Panc1 (cell line): Measurements from ENCODE around the gene YBX1.

Experiments
- TCF7L2 ChIP-seq: IDR thresholded peaks from 2 replicates; pipeline ENCODE4 v1.6.1; 2011; ENCODE audit warnings: mild to moderate bottlenecking, low read depth, low read length, inconsistent platforms
- TF ChIP-seq, protein P1 (sequence below): fragments of 450-650 bp; IDR thresholded peaks from 2 replicates; pipeline ENCODE4 v1.5.1; 2017; ENCODE audit warnings: mild to moderate bottlenecking

DNA sequence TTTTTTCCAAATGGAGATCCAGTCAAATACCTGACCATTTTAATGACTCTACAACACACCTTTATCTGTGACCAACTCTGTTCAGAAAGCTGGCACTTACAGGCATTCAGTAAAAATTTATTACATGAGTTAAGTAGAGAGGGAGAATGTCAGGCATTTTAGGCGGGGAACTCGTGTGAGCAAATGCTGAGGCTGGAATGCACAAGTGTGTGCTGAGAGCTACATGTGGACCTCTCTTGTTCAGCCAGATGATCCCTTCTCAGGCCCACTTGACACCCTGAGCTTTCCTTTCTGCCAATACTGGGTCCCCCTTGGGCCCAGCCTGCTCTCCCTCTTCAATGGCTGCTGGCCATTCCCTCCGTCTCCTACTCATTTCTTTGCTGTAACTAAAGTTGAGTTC is 12.3 kb upstream of the YBX1 start:
- TF ChIP-seq, protein P1, sequence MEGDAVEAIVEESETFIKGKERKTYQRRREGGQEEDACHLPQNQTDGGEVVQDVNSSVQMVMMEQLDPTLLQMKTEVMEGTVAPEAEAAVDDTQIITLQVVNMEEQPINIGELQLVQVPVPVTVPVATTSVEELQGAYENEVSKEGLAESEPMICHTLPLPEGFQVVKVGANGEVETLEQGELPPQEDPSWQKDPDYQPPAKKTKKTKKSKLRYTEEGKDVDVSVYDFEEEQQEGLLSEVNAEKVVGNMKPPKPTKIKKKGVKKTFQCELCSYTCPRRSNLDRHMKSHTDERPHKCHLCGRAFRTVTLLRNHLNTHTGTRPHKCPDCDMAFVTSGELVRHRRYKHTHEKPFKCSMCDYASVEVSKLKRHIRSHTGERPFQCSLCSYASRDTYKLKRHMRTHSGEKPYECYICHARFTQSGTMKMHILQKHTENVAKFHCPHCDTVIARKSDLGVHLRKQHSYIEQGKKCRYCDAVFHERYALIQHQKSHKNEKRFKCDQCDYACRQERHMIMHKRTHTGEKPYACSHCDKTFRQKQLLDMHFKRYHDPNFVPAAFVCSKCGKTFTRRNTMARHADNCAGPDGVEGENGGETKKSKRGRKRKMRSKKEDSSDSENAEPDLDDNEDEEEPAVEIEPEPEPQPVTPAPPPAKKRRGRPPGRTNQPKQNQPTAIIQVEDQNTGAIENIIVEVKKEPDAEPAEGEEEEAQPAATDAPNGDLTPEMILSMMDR = no peak
- no peak for TF ChIP-seq TCF7L2
